SK-N-SH treated with all-trans-retinoic acid at 6 μM for 48 hours (cell line): Measurements from ENCODE around the gene HELZ.
"Not testable (repeated sequence)": the region's sequence is repeated elsewhere in the genome, so short reads cannot be mapped to it uniquely, and the experiment has no call there.

ENCODE experiments used
- ATAC-seq: fragments of 200-7000 bp; cut with Tn5 transposase; 3 replicates; pipeline ENCODE4 v1.9.1; 2020; ENCODE audit warnings: mild to moderate bottlenecking, moderate library complexity
- ARNTL ChIP-seq: fragments of 450-650 bp; formaldehyde crosslinking; IDR thresholded peaks from 2 replicates; pipeline ENCODE4 v1.5.0; 2020; ENCODE audit warnings: low read depth, mild to moderate bottlenecking, moderate library complexity, borderline replicate concordance
- BACH2 ChIP-seq: fragments of 250-450 bp; sonication (Bioruptor Pico); IDR thresholded peaks from 2 replicates; pipeline ENCODE4 v1.9.0; 2021; ENCODE audit warnings: mild to moderate bottlenecking, borderline replicate concordance
- CREB5 ChIP-seq: fragments of 250-450 bp; sonication (Bioruptor Pico); IDR thresholded peaks from 2 replicates; pipeline ENCODE4 v1.5.1; 2020; ENCODE audit warnings: low read depth, mild to moderate bottlenecking, moderate library complexity
- CSDC2 ChIP-seq: fragments of 250-450 bp; sonication (Bioruptor Pico); IDR thresholded peaks from 2 replicates; pipeline ENCODE4 v1.5.0; 2020; ENCODE audit warnings: mild to moderate bottlenecking, moderate library complexity
- CSRNP3 ChIP-seq: fragments of 250-450 bp; sonication (Bioruptor Pico); IDR thresholded peaks from 2 replicates; pipeline ENCODE4 v1.5.1; 2021; ENCODE audit warnings: mild to moderate bottlenecking, moderate library complexity
- ESRRG ChIP-seq: fragments of 250-450 bp; sonication (Bioruptor Pico); IDR thresholded peaks from 2 replicates; pipeline ENCODE4 v1.6.1; 2021; ENCODE audit warnings: mild to moderate bottlenecking
- GLIS3 ChIP-seq: fragments of 250-450 bp; sonication (Bioruptor Pico); IDR thresholded peaks from 2 replicates; pipeline ENCODE4 v1.5.0; 2020; ENCODE audit warnings: mild to moderate bottlenecking, moderate library complexity
- ISL1 ChIP-seq: fragments of 250-450 bp; sonication (Bioruptor Pico); IDR thresholded peaks from 2 replicates; pipeline ENCODE4 v2.1.2; 2022; ENCODE audit warnings: mild to moderate bottlenecking, moderate library complexity
- OSR1 ChIP-seq: fragments of 250-450 bp; sonication (Bioruptor Pico); IDR thresholded peaks from 2 replicates; pipeline ENCODE4 v1.8.0; 2022; ENCODE audit warnings: moderate library complexity, mild to moderate bottlenecking, inconsistent platforms
- RARB ChIP-seq: fragments of 250-450 bp; sonication (Bioruptor Pico); IDR thresholded peaks from 2 replicates; pipeline ENCODE4 v1.8.0; 2021; ENCODE audit warnings: mild to moderate bottlenecking, moderate library complexity
- SNAI2 ChIP-seq: fragments of 250-450 bp; sonication (Bioruptor Pico); IDR thresholded peaks from 2 replicates; pipeline ENCODE4 v1.5.0; 2020; ENCODE audit warnings: mild to moderate bottlenecking, moderate library complexity
- TCF4 ChIP-seq: fragments of 250-450 bp; sonication (Bioruptor Pico); IDR thresholded peaks from 2 replicates; pipeline ENCODE4 v1.8.0; 2021; ENCODE audit warnings: mild to moderate bottlenecking, moderate library complexity, borderline replicate concordance
- TSHZ2 ChIP-seq: fragments of 250-450 bp; sonication (Bioruptor Pico); IDR thresholded peaks from 2 replicates; pipeline ENCODE4 v1.5.0; 2020; ENCODE audit warnings: mild to moderate bottlenecking, moderate library complexity
- ZC3H10 ChIP-seq: fragments of 250-450 bp; sonication (Bioruptor Pico); IDR thresholded peaks from 2 replicates; pipeline ENCODE4 v1.5.1; 2021; ENCODE audit warnings: mild to moderate bottlenecking, moderate library complexity
- ZFP3 ChIP-seq: fragments of 250-450 bp; sonication (Bioruptor Pico); IDR thresholded peaks from 2 replicates; pipeline ENCODE4 v1.5.0; 2020; ENCODE audit warnings: mild to moderate bottlenecking, moderate library complexity
- ZNF565 ChIP-seq: fragments of 450-650 bp; formaldehyde crosslinking; conservative IDR thresholded peaks from 2 replicates; pipeline ENCODE4 v1.5.0; 2020; ENCODE audit warnings: low read depth, mild to moderate bottlenecking, moderate library complexity
- ZNF70 ChIP-seq: fragments of 450-650 bp; formaldehyde crosslinking; IDR thresholded peaks from 2 replicates; pipeline ENCODE4 v1.5.0; 2020; ENCODE audit warnings: mild to moderate bottlenecking, moderate library complexity
- ZNF8 ChIP-seq: fragments of 450-650 bp; formaldehyde crosslinking; IDR thresholded peaks from 2 replicates; pipeline ENCODE4 v1.5.0; 2020; ENCODE audit warnings: mild to moderate bottlenecking, moderate library complexity
- TF ChIP-seq, protein P1 (sequence below): fragments of 250-450 bp; sonication (Bioruptor Pico); IDR thresholded peaks from 2 replicates; pipeline ENCODE4 v1.8.0; 2020; ENCODE audit warnings: mild to moderate bottlenecking, moderate library complexity, borderline replicate concordance
- TF ChIP-seq, protein P2 (sequence below): fragments of 250-450 bp; sonication (Bioruptor Pico); IDR thresholded peaks from 2 replicates; pipeline ENCODE4 v1.8.0; 2021; ENCODE audit warnings: low read depth, mild to moderate bottlenecking, moderate library complexity, borderline replicate concordance

HELZ gene

GRCh38 chr17:67145183-67145805 is 99.7 kb downstream of the HELZ start:
- no peak for ATAC-seq
- no peak for TF ChIP-seq GLIS3 (CRISPR knock-in tag)
- TF ChIP-seq ZC3H10 = no peak
- no peak for TF ChIP-seq CSDC2
- no peak for TF ChIP-seq ZFP3 (CRISPR knock-in tag)
- no peak for TF ChIP-seq TCF4 (CRISPR knock-in tag)
- no peak for TF ChIP-seq OSR1 (CRISPR knock-in tag)
- TF ChIP-seq ARNTL (CRISPR knock-in tag) = no peak
- no peak for TF ChIP-seq ZNF565 (CRISPR knock-in tag)

- TF ChIP-seq ARNTL (CRISPR knock-in tag) (no peak), GLIS3 (CRISPR knock-in tag) (no peak), BACH2 (CRISPR knock-in tag) (no peak), ZFP3 (CRISPR knock-in tag) (no peak), TCF4 (CRISPR knock-in tag) (no peak), ISL1 (CRISPR knock-in tag) (no peak), ZNF565 (CRISPR knock-in tag) (no peak), SNAI2 (no peak), ZNF8 (CRISPR knock-in tag) (no peak), ESRRG (no peak), RARB (no peak), OSR1 (CRISPR knock-in tag) (no peak), ZNF70 (CRISPR knock-in tag) (no peak), CSRNP3 (no peak), CSDC2 (no peak), ZC3H10 (no peak), TSHZ2 (no peak), CREB5 (CRISPR knock-in tag) (no peak)
- TF ChIP-seq, protein P1, sequence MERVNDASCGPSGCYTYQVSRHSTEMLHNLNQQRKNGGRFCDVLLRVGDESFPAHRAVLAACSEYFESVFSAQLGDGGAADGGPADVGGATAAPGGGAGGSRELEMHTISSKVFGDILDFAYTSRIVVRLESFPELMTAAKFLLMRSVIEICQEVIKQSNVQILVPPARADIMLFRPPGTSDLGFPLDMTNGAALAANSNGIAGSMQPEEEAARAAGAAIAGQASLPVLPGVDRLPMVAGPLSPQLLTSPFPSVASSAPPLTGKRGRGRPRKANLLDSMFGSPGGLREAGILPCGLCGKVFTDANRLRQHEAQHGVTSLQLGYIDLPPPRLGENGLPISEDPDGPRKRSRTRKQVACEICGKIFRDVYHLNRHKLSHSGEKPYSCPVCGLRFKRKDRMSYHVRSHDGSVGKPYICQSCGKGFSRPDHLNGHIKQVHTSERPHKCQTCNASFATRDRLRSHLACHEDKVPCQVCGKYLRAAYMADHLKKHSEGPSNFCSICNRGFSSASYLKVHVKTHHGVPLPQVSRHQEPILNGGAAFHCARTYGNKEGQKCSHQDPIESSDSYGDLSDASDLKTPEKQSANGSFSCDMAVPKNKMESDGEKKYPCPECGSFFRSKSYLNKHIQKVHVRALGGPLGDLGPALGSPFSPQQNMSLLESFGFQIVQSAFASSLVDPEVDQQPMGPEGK (CRISPR knock-in tag) = no peak
- TF ChIP-seq, protein P2, sequence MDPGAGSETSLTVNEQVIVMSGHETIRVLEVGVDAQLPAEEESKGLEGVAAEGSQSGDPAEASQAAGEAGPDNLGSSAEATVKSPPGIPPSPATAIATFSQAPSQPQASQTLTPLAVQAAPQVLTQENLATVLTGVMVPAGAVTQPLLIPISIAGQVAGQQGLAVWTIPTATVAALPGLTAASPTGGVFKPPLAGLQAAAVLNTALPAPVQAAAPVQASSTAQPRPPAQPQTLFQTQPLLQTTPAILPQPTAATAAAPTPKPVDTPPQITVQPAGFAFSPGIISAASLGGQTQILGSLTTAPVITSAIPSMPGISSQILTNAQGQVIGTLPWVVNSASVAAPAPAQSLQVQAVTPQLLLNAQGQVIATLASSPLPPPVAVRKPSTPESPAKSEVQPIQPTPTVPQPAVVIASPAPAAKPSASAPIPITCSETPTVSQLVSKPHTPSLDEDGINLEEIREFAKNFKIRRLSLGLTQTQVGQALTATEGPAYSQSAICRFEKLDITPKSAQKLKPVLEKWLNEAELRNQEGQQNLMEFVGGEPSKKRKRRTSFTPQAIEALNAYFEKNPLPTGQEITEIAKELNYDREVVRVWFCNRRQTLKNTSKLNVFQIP (CRISPR knock-in tag) = no peak
- TF ChIP-seq, all 23 proteins: peak for 0
- ATAC-seq = no peak
Observed at GRCh38 chr17:67143318-67143717, 101.7 kb downstream of the HELZ start.

DNA sequence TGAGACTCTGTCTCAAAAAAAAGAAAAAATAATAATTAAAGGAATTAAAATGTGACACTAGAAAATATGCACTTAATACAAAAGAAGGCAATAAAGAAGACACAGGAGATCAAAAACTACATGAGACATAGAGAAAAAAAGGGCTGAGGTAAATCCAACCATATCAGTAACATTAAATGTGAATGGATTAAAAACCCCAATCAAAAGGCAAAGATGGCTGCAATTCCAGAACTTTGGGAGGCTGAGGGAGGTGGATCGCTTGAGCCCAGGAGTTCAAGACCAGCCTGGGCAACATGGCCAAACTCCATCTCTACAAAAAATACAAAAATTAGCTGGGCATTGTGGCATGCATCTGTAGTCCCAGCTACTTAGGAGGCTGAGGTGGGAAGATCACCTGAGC is 103.0 kb downstream of the HELZ start:
- ATAC-seq = not testable (repeated sequence)
